PC-9 (cell line): ENCODE measurements around the gene ISOC1.

ENCODE experiments used
- CTCF ChIP-seq: fragments of 200-600 bp; sonication (generic); conservative IDR thresholded peaks from 2 replicates; pipeline ENCODE4 v1.6.1; 2017; ENCODE audit warnings: mixed run types, antibody characterized with exemption, mild to moderate bottlenecking, moderate library complexity
- EZH2 ChIP-seq: fragments of 200-600 bp; sonication (generic); IDR thresholded peaks from 2 replicates; pipeline ENCODE4 v1.8.0; 2017; ENCODE audit warnings: antibody characterized with exemption, low read depth

- TF ChIP-seq CTCF = no peak
- TF ChIP-seq EZH2 = no peak
These were observed 39.0 kb downstream of the ISOC1 start for GRCh38 chr5:129133553-129133952.
